Panc1 (cell line): ENCODE measurements around the gene RAB30. TPM values are rescaled to one million over a fixed set of nuclear protein-coding genes. Genes with fewer than 3 reads are reported as not detected.
A peak's percentile ranks its signal among the peaks of the same experiment; 100 is the strongest.

ENCODE experiments used
- ATAC-seq: fragments of 200-7000 bp; cut with Tn5 transposase; 2 replicates; pipeline ENCODE4 v1.9.1; 2020; ENCODE audit warnings: mild to moderate bottlenecking, moderate library complexity
- BruUV-seq: library from RNA; stranded (reverse); fragments of 400-500 nt; replicated peaks from 2 replicates; lab custom pipeline; 2021; lab: Mats Ljungman, UMichigan
- CTCF ChIA-PET: fragments of 300-600 bp; sonication (Branson Sonifier 250); formaldehyde crosslinking; loops from one replicate; lab custom pipeline; 2022; ENCODE audit warnings: antibody characterized with exemption; lab: Charles Lee
- POLR2A ChIA-PET: fragments of 300-600 bp; sonication (Branson Sonifier 250); formaldehyde crosslinking; loops from one replicate; lab custom pipeline; 2022; ENCODE audit warnings: antibody characterized with exemption; lab: Charles Lee
- DNase-seq: peaks from one replicate; pipeline ENCODE4 v3.0.0-alpha.2; 2010; ENCODE audit warnings: low read depth, low spot score
- H3K27ac ChIP-seq: 2 replicates; pipeline ENCODE4 v1.5.1; 2011; ENCODE audit warnings: mild to moderate bottlenecking, low read length, inconsistent platforms
- H3K27me3 ChIP-seq: fragments of 200-500 bp; sonication (Bioruptor generic); 2 replicates; pipeline ENCODE4 v1.6.0; 2014; ENCODE audit warnings: low read length, inconsistent platforms; ENCODE audit not compliant: control insufficient read depth, insufficient read depth
- H3K36me3 ChIP-seq: fragments of 200-500 bp; sonication (Bioruptor generic); 2 replicates; pipeline ENCODE4 v1.5.1; 2014; ENCODE audit warnings: inconsistent platforms, mild to moderate bottlenecking, low read length, moderate library complexity; ENCODE audit not compliant: control insufficient read depth, insufficient read depth
- H3K4me1 ChIP-seq: 2 replicates; pipeline ENCODE4 v1.5.1; 2011; ENCODE audit warnings: inconsistent platforms, mild to moderate bottlenecking, low read length, moderate library complexity; ENCODE audit not compliant: control insufficient read depth, insufficient read depth
- H3K4me3 ChIP-seq, 2 experiments: 2 replicates each; pipeline ENCODE4 v1.5.1; 2011 to 2012; ENCODE audit warnings: low read depth in 2 of 2, low read length in 2 of 2, mild to moderate bottlenecking in 2 of 2, inconsistent platforms in 1 of 2, moderate library complexity in 1 of 2
- H3K9me3 ChIP-seq: fragments of 200-500 bp; sonication (Bioruptor generic); 2 replicates; pipeline ENCODE4 v1.5.1; 2014; ENCODE audit warnings: low read depth, mild to moderate bottlenecking, inconsistent platforms, low read length, moderate library complexity; ENCODE audit not compliant: control insufficient read depth, insufficient read depth
- POLR2AphosphoS5 ChIP-seq: IDR thresholded peaks from 2 replicates; pipeline ENCODE4 v1.6.1; 2012; ENCODE audit warnings: mild to moderate bottlenecking, low read depth, low read length, moderate library complexity
- SIN3A ChIP-seq: IDR thresholded peaks from 2 replicates; pipeline ENCODE4 v1.6.1; 2012; ENCODE audit warnings: low read depth, mild to moderate bottlenecking, low read length, moderate library complexity, borderline replicate concordance; ENCODE audit not compliant: insufficient read depth
- TCF7L2 ChIP-seq: IDR thresholded peaks from 2 replicates; pipeline ENCODE4 v1.6.1; 2011; ENCODE audit warnings: mild to moderate bottlenecking, low read depth, low read length, inconsistent platforms
- in situ Hi-C: cut with HindIII; loops from 2 replicates; pipeline ENCODE4 v1.10.0; 2016; ENCODE audit warnings: low sequenced_read_pairs, low pct_unique_long_range_greater_than_20kb
- intact Hi-C: fragments of 100-400 bp; cut with micrococcal nuclease; formaldehyde crosslinking; loops from one replicate; pipeline ENCODE4 v1.10.0; 2022; ENCODE audit not compliant: unreplicated experiment
- total RNA-seq: library from RNA; stranded (reverse); gene quantifications from one replicate; pipeline ENCODE4 v1.2.1, GENCODE V29; 2021; ENCODE audit not compliant: unreplicated experiment
- TF ChIP-seq, protein P1 (sequence below), 2 experiments: IDR thresholded peaks; 2 replicates each; pipeline ENCODE4 v1.6.1; 2011 to 2012; ENCODE audit warnings: low read depth in 2 of 2, control low read depth in 1 of 2, low read length in 1 of 2, mild to moderate bottlenecking in 1 of 2, moderate library complexity in 1 of 2; ENCODE audit not compliant: insufficient read depth in 1 of 2
- TF ChIP-seq, protein P2 (sequence below): fragments of 450-650 bp; IDR thresholded peaks from 2 replicates; pipeline ENCODE4 v1.5.1; 2017; ENCODE audit warnings: mild to moderate bottlenecking

RAB30 gene
- total RNA-seq, 1 experiment from 2014 or later = 19.0 TPM

DNA sequence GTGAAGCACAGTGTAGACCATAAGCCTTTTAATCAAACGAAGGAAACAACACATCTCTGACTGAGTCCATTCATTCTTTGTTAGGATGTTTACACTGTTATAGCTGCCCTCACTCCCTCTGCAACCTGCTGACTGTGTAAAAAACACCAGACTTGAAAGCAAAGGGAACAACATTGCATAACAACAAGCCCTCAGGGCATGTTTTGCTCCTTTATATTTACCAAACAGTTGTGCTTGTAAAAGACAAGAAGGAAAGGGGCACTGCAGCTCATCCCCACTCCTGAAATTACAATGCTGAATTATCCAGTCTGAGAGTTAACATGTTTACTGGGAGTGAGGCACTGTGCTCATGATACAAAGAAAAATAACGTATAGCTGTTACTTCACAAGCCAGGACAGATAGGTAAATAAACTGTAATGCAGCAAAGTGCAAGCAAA, 46.4 kb downstream of the RAB30 start:
- Histone ChIP-seq H3K36me3 (no peaks in the 10 kb centered on the region), H3K9me3 (no peaks in the 10 kb centered on the region), H3K4me1 (peaks cover 19% of the 10 kb centered on the region), H3K4me3 (no peak overlapping the region), H3K27ac (0 out of 2 replicates have a peak overlapping the region, but pooled peaks have one; percentile 25), H3K27me3 (no peaks in the 10 kb centered on the region)
- DNase-seq (no peak), ATAC-seq (peak; percentile 81)
- BruUV-seq = no TSS peak
- POLR2A ChIA-PET = no interaction called here
- CTCF ChIA-PET = no interaction called here
- peak; percentile 46; the same call in 1 of the 2 replicates for TF ChIP-seq POLR2AphosphoS5
- peak; percentile 93 for TF ChIP-seq TCF7L2
- TF ChIP-seq, protein P1, sequence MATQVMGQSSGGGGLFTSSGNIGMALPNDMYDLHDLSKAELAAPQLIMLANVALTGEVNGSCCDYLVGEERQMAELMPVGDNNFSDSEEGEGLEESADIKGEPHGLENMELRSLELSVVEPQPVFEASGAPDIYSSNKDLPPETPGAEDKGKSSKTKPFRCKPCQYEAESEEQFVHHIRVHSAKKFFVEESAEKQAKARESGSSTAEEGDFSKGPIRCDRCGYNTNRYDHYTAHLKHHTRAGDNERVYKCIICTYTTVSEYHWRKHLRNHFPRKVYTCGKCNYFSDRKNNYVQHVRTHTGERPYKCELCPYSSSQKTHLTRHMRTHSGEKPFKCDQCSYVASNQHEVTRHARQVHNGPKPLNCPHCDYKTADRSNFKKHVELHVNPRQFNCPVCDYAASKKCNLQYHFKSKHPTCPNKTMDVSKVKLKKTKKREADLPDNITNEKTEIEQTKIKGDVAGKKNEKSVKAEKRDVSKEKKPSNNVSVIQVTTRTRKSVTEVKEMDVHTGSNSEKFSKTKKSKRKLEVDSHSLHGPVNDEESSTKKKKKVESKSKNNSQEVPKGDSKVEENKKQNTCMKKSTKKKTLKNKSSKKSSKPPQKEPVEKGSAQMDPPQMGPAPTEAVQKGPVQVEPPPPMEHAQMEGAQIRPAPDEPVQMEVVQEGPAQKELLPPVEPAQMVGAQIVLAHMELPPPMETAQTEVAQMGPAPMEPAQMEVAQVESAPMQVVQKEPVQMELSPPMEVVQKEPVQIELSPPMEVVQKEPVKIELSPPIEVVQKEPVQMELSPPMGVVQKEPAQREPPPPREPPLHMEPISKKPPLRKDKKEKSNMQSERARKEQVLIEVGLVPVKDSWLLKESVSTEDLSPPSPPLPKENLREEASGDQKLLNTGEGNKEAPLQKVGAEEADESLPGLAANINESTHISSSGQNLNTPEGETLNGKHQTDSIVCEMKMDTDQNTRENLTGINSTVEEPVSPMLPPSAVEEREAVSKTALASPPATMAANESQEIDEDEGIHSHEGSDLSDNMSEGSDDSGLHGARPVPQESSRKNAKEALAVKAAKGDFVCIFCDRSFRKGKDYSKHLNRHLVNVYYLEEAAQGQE (IDR thresholded peaks at IDR 0.05; ENCODE audit: insufficient read depth in 1 of 2, low read depth in 2 of 2, low read length in 1 of 2) = no peak
- TF ChIP-seq, protein P2, sequence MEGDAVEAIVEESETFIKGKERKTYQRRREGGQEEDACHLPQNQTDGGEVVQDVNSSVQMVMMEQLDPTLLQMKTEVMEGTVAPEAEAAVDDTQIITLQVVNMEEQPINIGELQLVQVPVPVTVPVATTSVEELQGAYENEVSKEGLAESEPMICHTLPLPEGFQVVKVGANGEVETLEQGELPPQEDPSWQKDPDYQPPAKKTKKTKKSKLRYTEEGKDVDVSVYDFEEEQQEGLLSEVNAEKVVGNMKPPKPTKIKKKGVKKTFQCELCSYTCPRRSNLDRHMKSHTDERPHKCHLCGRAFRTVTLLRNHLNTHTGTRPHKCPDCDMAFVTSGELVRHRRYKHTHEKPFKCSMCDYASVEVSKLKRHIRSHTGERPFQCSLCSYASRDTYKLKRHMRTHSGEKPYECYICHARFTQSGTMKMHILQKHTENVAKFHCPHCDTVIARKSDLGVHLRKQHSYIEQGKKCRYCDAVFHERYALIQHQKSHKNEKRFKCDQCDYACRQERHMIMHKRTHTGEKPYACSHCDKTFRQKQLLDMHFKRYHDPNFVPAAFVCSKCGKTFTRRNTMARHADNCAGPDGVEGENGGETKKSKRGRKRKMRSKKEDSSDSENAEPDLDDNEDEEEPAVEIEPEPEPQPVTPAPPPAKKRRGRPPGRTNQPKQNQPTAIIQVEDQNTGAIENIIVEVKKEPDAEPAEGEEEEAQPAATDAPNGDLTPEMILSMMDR = no peak
- no peak for TF ChIP-seq SIN3A
- intact Hi-C loops (no loop called here), in situ Hi-C loops (no loop called here)

DNA sequence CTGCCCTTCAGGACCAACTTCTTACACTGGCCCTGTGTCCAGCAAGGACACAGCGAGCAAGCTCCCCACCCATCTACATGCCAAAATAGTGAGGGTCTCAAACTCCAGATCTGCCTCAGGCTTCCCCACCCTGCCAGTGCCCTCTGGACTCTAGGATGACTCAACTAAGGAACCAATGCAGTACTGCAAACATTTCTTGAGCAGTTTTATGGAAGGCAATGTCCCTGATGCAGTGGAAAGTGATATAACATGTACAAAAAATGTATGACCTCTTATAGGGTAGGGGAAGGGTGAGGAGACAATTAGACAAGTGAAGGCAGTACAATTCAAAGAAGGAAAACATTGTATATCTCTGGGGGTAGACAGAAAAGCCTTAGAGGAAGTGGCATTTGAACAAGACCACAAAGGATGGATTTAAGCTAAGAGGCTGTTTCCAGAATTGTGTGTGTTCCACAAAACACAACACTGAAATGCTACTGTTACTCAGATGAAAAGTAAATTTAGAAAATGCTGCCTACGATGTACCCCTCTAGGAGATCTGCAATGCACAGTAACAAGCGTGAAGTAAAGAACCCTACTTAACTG, 47.3 kb downstream of the RAB30 start:
- Histone ChIP-seq H3K36me3 (no peaks in the 10 kb centered on the region), H3K9me3 (no peaks in the 10 kb centered on the region), H3K4me1 (peaks cover 19% of the 10 kb centered on the region), H3K27me3 (no peaks in the 10 kb centered on the region), H3K27ac (peak overlapping the region; percentile 2; the same call in 1 of the 2 replicates), H3K4me3 (no peak overlapping the region)
- DNase-seq (no peak), ATAC-seq (no peak)
- ChIA-PET POLR2A (no interaction called here), CTCF (no interaction called here)
- TF ChIP-seq, protein P2 = no peak
- TF ChIP-seq TCF7L2 (no peak), POLR2AphosphoS5 (no peak), SIN3A (no peak)
- TF ChIP-seq, protein P1 (IDR thresholded peaks at IDR 0.05; ENCODE audit: insufficient read depth in 1 of 2, low read depth in 2 of 2, low read length in 1 of 2) = no peak
- in situ Hi-C loops = no loop called here
- intact Hi-C loops = no loop called here
- no TSS peak for BruUV-seq
